ENCODE results near the gene CNTNAP5.

DNA sequence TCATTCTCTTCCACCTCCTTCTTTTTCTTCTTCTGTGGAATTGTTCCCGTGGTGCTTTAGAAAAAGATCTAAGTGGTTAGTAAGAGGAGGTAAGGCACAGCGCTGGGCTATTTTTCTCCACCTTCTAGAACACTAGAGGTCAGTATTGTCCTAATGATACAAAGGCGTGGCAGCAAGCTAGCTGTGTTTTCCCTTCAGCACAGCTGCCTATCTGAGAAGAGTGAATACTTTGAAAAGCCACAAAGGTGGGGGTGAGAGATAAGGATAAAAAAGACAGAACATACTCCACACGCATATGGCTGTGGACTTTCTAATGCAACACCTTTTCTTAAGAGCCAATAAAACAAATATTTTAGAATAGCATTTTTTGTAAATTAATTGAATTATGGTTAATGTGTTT lies 2.1 kb downstream of the CNTNAP5 start:
- TF ChIP-seq, protein P1, sequence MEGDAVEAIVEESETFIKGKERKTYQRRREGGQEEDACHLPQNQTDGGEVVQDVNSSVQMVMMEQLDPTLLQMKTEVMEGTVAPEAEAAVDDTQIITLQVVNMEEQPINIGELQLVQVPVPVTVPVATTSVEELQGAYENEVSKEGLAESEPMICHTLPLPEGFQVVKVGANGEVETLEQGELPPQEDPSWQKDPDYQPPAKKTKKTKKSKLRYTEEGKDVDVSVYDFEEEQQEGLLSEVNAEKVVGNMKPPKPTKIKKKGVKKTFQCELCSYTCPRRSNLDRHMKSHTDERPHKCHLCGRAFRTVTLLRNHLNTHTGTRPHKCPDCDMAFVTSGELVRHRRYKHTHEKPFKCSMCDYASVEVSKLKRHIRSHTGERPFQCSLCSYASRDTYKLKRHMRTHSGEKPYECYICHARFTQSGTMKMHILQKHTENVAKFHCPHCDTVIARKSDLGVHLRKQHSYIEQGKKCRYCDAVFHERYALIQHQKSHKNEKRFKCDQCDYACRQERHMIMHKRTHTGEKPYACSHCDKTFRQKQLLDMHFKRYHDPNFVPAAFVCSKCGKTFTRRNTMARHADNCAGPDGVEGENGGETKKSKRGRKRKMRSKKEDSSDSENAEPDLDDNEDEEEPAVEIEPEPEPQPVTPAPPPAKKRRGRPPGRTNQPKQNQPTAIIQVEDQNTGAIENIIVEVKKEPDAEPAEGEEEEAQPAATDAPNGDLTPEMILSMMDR (conservative IDR thresholded peaks at IDR 0.05; ENCODE audit: low read length), result peak; percentile 77
- TF ChIP-seq EZH2phosphoT487 (IDR thresholded peaks at IDR 0.05; ENCODE audit: borderline replicate concordance), result no peak
